Tibial nerve (tissue), 4 donors: ENCODE results near the gene DAPK2. TPM values are rescaled to one million over a fixed set of nuclear protein-coding genes. Genes with fewer than 3 reads are reported as not detected.

ENCODE experiments used
- DNase-seq, 2 donors: peaks; one replicate each; pipeline ENCODE4 v3.0.0-alpha.2; 2019; ENCODE audit warnings: low spot score in 2 of 2
- H3K27ac ChIP-seq, 4 donors: fragments of 200-600 bp; sonication (generic) in 3 of 4; one replicate each; pipeline ENCODE4 v1.5.1; 2017 to 2019; ENCODE audit warnings: mild to moderate bottlenecking in 1 of 4
- H3K27me3 ChIP-seq, 2 donors: fragments of 200-600 bp; sonication (generic) in 1 of 2; one replicate each; pipeline versions ENCODE4 v1.5.1 to v1.6.0; 2017 to 2019
- H3K36me3 ChIP-seq, 3 donors: fragments of 200-600 bp; sonication (generic); one replicate each; pipeline ENCODE4 v1.5.1; 2018 to 2019
- H3K4me1 ChIP-seq, 4 donors: fragments of 200-600 bp; sonication (generic) in 3 of 4; one replicate each; pipeline ENCODE4 v1.5.1; 2017 to 2019
- H3K4me3 ChIP-seq, 4 donors: fragments of 200-600 bp; sonication (generic) in 3 of 4; one replicate each; pipeline ENCODE4 v1.5.1; 2017 to 2019; ENCODE audit warnings: mild to moderate bottlenecking in 1 of 4, moderate library complexity in 1 of 4
- H3K9me3 ChIP-seq, 4 donors: fragments of 200-600 bp; sonication (generic) in 3 of 4; one replicate each; pipeline ENCODE4 v1.5.1; 2017 to 2019
- EP300 ChIP-seq, 2 donors: sonication (generic); formaldehyde crosslinking; IDR thresholded peaks; one replicate each; pipeline ENCODE4 v1.6.1; 2017; ENCODE audit warnings: antibody characterized with exemption in 2 of 2, mild to moderate bottlenecking in 1 of 2
- POLR2A ChIP-seq, 2 donors: fragments of 450-650 bp; IDR thresholded peaks; one replicate each; pipeline ENCODE4 v1.6.1; 2017; ENCODE audit warnings: antibody characterized with exemption in 2 of 2, mild to moderate bottlenecking in 2 of 2, moderate library complexity in 2 of 2
- WGBS, 2 donors: methylation state at CpG; one replicate each; pipeline ENCODE4 v1.1.5; 2018; 5-methylcytosine and 5-hydroxymethylcytosine counted together
- total RNA-seq, 4 donors: library from RNA; depleted of rRNA; stranded (reverse); fragments of >200 nt; gene quantifications; one replicate each; pipeline ENCODE4 v1.1.0, GENCODE V29; 2016
- TF ChIP-seq, protein P1 (sequence below), 5 experiments: fragments of 200-600 bp in 3 of 5; fragments of 450-650 bp in 2 of 5; sonication (generic) in 3 of 5; IDR thresholded peaks; one replicate each; pipeline ENCODE4 v1.5.1; 2016 to 2019; ENCODE audit warnings: antibody characterized with exemption in 5 of 5, mild to moderate bottlenecking in 3 of 5, moderate library complexity in 2 of 5

Gene DAPK2
- total RNA-seq, 4 donors from 2014 or later, result 28.9 to 75.9 (median 56.7) TPM

DNA sequence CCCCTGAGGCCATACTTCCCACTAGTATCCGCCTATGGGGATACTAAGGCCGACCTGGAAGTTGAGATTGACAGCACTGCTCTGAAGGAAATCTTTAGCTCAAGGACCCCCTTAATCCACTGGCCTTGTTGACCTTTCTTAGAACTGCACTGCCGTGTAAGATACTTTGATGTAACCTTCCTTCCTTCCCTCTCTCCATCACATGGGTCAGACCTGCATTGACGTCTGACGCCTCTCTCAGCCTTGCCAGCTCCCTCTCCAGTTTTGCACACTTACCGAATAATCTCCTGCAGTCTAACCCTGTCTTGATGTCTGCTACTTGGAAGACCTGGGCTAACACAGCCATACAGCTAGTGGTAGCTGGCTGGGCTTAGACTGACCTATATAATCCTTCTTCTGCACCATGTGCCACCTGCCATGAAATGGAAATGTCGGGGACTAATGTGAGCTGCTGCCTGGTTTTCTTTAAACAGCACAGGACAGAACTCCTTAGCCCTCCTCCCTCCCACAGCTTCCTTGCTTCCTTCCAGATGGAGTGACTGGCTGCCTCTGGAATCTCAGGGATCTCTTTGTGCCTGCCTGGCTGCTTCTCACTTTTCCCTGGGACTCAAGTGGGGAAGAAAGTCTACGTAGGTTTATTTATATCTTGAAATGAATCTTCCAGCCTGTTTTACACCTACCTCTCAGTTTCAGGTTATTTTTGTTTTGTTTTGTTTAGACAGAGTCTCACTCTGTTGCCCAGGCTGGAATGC lies 173.3 kb downstream of the DAPK2 start:
- H3K36me3 ChIP-seq, result no peaks in the 10 kb centered on the region
- 81 to 87% methylated on average over 8 of the region's 8 CpGs for WGBS, 2 donors

DNA sequence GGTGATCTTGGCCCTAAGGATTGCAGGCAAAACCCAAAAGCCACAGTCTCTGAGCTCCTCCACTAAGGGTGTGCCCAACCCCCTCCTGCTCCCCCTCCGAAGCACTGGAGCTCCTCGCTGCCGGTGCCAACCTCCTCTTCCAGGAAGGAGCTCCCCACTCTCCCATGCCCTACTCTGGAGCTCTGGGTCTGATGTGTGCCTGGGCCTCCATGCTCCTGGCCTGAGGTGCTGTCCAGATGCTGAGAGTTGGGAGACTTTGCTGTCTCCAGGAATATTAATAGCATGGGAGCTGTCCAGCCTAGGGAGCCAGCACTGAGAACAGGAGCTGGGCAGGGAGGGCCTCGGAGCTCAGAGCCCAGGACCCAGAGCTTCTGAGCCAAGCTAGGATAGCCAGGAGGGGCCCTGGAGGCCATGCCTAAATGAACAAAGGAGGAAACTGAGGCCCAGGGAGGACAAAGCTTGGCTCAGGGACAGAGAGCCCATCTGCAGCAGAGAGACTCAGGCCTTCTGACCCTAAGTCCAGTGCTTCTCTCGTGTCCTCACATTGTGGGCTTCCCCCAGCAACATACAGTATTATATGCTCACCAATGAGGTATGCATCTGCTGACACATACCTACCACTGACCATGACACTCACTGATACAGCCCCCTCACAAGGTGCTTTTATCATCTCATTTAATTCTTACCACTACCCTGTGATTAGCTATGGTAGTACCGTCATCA lies 175.6 kb downstream of the DAPK2 start:
- Histone ChIP-seq H3K36me3 (no peaks in the 10 kb centered on the region), H3K27ac (no peak overlapping the region), H3K9me3 (no peaks in the 10 kb centered on the region), H3K27me3 (no peaks in the 10 kb centered on the region), H3K4me1 (no peaks in the 10 kb centered on the region), H3K4me3 (no peak overlapping the region)
- no peak for DNase-seq
- WGBS, 2 donors, result 48 to 55% methylated on average over 6 of the region's 6 CpGs
- TF ChIP-seq, protein P1, sequence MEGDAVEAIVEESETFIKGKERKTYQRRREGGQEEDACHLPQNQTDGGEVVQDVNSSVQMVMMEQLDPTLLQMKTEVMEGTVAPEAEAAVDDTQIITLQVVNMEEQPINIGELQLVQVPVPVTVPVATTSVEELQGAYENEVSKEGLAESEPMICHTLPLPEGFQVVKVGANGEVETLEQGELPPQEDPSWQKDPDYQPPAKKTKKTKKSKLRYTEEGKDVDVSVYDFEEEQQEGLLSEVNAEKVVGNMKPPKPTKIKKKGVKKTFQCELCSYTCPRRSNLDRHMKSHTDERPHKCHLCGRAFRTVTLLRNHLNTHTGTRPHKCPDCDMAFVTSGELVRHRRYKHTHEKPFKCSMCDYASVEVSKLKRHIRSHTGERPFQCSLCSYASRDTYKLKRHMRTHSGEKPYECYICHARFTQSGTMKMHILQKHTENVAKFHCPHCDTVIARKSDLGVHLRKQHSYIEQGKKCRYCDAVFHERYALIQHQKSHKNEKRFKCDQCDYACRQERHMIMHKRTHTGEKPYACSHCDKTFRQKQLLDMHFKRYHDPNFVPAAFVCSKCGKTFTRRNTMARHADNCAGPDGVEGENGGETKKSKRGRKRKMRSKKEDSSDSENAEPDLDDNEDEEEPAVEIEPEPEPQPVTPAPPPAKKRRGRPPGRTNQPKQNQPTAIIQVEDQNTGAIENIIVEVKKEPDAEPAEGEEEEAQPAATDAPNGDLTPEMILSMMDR (IDR thresholded peaks at IDR 0.05), result no peak
- TF ChIP-seq EP300 (IDR thresholded peaks at IDR 0.05), result no peak
- TF ChIP-seq POLR2A (IDR thresholded peaks at IDR 0.05), result no peak

More for the DNA sequence above, 173.3 kb downstream of the DAPK2 start:
- no peak for TF ChIP-seq EP300 (IDR thresholded peaks at IDR 0.05)
- no peak for TF ChIP-seq POLR2A (IDR thresholded peaks at IDR 0.05)
- TF ChIP-seq, protein P1 (IDR thresholded peaks at IDR 0.05), result no peak
- no peak for DNase-seq
- no peak overlapping the region for H3K4me3 ChIP-seq
- H3K27me3 ChIP-seq, result no peaks in the 10 kb centered on the region
- H3K4me1 ChIP-seq, result no peaks in the 10 kb centered on the region
- H3K9me3 ChIP-seq, result no peaks in the 10 kb centered on the region
- no peak overlapping the region for H3K27ac ChIP-seq

DNA sequence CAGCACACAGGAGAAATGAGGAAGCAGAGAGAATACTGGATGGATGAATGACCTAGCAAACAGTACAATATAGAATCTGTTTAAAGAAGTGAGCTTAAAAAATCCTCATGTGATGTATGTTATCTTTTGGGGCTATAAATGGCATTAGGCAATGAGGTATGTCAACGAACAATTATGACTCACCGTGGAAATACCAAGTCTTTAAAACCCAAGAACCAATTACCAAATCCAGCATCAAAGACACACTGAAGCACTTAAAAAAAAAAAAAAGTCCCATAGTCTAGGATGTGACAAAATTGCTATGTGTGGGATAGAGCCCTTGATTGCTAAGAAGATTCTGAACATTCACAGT lies 176.3 kb downstream of the DAPK2 start:
- DNase-seq, result no peak
- no peaks in the 10 kb centered on the region for H3K4me1 ChIP-seq
- no peaks in the 10 kb centered on the region for H3K36me3 ChIP-seq
- no peak overlapping the region for H3K27ac ChIP-seq
- WGBS, 2 donors, result 43 to 56% methylated on average over 2 of the region's 2 CpGs
- no peak overlapping the region for H3K4me3 ChIP-seq
- H3K9me3 ChIP-seq, result no peaks in the 10 kb centered on the region
- no peaks in the 10 kb centered on the region for H3K27me3 ChIP-seq
- TF ChIP-seq, protein P1 (IDR thresholded peaks at IDR 0.05), result no peak

DNA sequence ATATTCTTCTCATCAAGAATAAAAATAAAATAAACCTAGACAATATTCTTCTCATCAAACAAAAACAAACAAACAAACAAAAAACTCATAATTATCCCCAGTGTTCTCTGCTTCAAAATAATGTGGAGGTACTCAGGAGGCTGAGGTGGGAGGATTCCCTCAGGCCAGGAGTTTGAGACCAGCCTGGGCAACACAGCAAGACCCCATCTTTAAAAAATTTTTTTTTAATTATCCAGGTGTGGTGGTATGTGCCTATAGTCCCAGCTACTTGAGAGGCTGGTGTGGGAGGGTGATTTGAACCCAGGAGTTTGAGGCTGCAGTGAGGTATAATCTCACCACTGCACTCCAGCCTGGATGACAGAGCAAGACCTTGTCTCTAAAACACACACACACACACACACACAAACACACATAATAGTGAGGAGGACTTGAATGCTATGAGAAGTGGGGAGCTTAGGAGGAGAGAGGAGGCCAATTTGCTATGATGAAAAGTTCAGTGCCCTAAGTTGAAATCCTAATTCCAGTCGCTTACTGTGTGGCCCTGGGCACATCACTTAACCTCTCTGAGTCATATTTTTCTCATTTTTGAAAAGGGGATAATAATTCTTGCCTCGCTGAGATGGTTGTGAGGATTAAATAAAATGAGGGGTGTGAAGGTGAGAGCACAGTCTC lies 176.8 kb downstream of the DAPK2 start:
- no peak for DNase-seq
- no peaks in the 10 kb centered on the region for H3K27me3 ChIP-seq
- H3K9me3 ChIP-seq, result no peaks in the 10 kb centered on the region
- H3K4me1 ChIP-seq, result no peaks in the 10 kb centered on the region
- WGBS, 2 donors, result 79 to 86% methylated on average over 2 of the region's 2 CpGs
- H3K27ac ChIP-seq, result no peak overlapping the region
- TF ChIP-seq EP300 (IDR thresholded peaks at IDR 0.05), result no peak
- TF ChIP-seq, protein P1 (IDR thresholded peaks at IDR 0.05), result no peak
- no peak for TF ChIP-seq POLR2A (IDR thresholded peaks at IDR 0.05)
- H3K36me3 ChIP-seq, result no peaks in the 10 kb centered on the region
- H3K4me3 ChIP-seq, result no peak overlapping the region

DNA sequence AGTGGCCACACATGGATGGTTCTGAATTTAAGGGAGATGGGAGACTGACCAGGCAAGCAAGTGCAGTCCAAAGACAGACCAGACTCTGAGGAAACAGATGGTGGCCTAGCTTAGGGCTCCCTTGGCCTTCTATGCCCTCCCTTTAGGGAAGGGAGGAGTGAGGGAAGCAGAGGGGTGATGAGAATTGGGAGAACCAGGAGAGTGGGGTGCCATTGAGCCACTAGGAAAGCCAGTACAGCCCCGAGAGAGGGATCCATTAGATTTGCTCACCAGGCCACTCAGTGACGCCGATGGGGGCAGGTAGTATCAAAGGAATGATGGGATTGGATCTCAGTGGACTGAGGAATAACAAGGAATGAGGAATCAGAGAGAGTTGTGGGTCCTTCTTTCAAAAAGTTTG lies 182.1 kb downstream of the DAPK2 start:
- no peaks in the 10 kb centered on the region for H3K27me3 ChIP-seq
- H3K4me3 ChIP-seq, result no peak overlapping the region
- TF ChIP-seq, protein P1 (IDR thresholded peaks at IDR 0.05), result no peak
- no peak for TF ChIP-seq EP300 (IDR thresholded peaks at IDR 0.05)
- TF ChIP-seq POLR2A (IDR thresholded peaks at IDR 0.05), result no peak
- 47 to 93% methylated on average over 3 of the region's 3 CpGs for WGBS, 2 donors
- H3K9me3 ChIP-seq, result no peaks in the 10 kb centered on the region
- DNase-seq, result no peak
- no peaks in the 10 kb centered on the region for H3K4me1 ChIP-seq
- H3K27ac ChIP-seq, result no peak overlapping the region
- H3K36me3 ChIP-seq, result no peaks in the 10 kb centered on the region
